SK-N-SH treated with all-trans-retinoic acid at 6 μM for 48 hours (cell line): ENCODE measurements around the gene RBM19.

ENCODE experiments used
- ATAC-seq: fragments of 200-7000 bp; cut with Tn5 transposase; 3 replicates; pipeline ENCODE4 v1.9.1; 2020; ENCODE audit warnings: mild to moderate bottlenecking, moderate library complexity
- ARNTL ChIP-seq: fragments of 450-650 bp; formaldehyde crosslinking; IDR thresholded peaks from 2 replicates; pipeline ENCODE4 v1.5.0; 2020; ENCODE audit warnings: low read depth, mild to moderate bottlenecking, moderate library complexity, borderline replicate concordance
- BACH2 ChIP-seq: fragments of 250-450 bp; sonication (Bioruptor Pico); IDR thresholded peaks from 2 replicates; pipeline ENCODE4 v1.9.0; 2021; ENCODE audit warnings: mild to moderate bottlenecking, borderline replicate concordance
- CREB5 ChIP-seq: fragments of 250-450 bp; sonication (Bioruptor Pico); IDR thresholded peaks from 2 replicates; pipeline ENCODE4 v1.5.1; 2020; ENCODE audit warnings: low read depth, mild to moderate bottlenecking, moderate library complexity
- CSDC2 ChIP-seq: fragments of 250-450 bp; sonication (Bioruptor Pico); IDR thresholded peaks from 2 replicates; pipeline ENCODE4 v1.5.0; 2020; ENCODE audit warnings: mild to moderate bottlenecking, moderate library complexity
- CSRNP3 ChIP-seq: fragments of 250-450 bp; sonication (Bioruptor Pico); IDR thresholded peaks from 2 replicates; pipeline ENCODE4 v1.5.1; 2021; ENCODE audit warnings: mild to moderate bottlenecking, moderate library complexity
- ESRRG ChIP-seq: fragments of 250-450 bp; sonication (Bioruptor Pico); IDR thresholded peaks from 2 replicates; pipeline ENCODE4 v1.6.1; 2021; ENCODE audit warnings: mild to moderate bottlenecking
- GLIS3 ChIP-seq: fragments of 250-450 bp; sonication (Bioruptor Pico); IDR thresholded peaks from 2 replicates; pipeline ENCODE4 v1.5.0; 2020; ENCODE audit warnings: mild to moderate bottlenecking, moderate library complexity
- ISL1 ChIP-seq: fragments of 250-450 bp; sonication (Bioruptor Pico); IDR thresholded peaks from 2 replicates; pipeline ENCODE4 v2.1.2; 2022; ENCODE audit warnings: mild to moderate bottlenecking, moderate library complexity
- OSR1 ChIP-seq: fragments of 250-450 bp; sonication (Bioruptor Pico); IDR thresholded peaks from 2 replicates; pipeline ENCODE4 v1.8.0; 2022; ENCODE audit warnings: moderate library complexity, mild to moderate bottlenecking, inconsistent platforms
- PATZ1 ChIP-seq: fragments of 250-450 bp; sonication (Bioruptor Pico); IDR thresholded peaks from 2 replicates; pipeline ENCODE4 v1.8.0; 2020; ENCODE audit warnings: mild to moderate bottlenecking, moderate library complexity, borderline replicate concordance
- PPARA ChIP-seq: fragments of 250-450 bp; sonication (Bioruptor Pico); IDR thresholded peaks from 2 replicates; pipeline ENCODE4 v1.5.0; 2020; ENCODE audit warnings: mild to moderate bottlenecking, borderline replicate concordance
- RARB ChIP-seq: fragments of 250-450 bp; sonication (Bioruptor Pico); IDR thresholded peaks from 2 replicates; pipeline ENCODE4 v1.8.0; 2021; ENCODE audit warnings: mild to moderate bottlenecking, moderate library complexity
- SNAI2 ChIP-seq: fragments of 250-450 bp; sonication (Bioruptor Pico); IDR thresholded peaks from 2 replicates; pipeline ENCODE4 v1.5.0; 2020; ENCODE audit warnings: mild to moderate bottlenecking, moderate library complexity
- TCF4 ChIP-seq: fragments of 250-450 bp; sonication (Bioruptor Pico); IDR thresholded peaks from 2 replicates; pipeline ENCODE4 v1.8.0; 2021; ENCODE audit warnings: mild to moderate bottlenecking, moderate library complexity, borderline replicate concordance
- TOX ChIP-seq: fragments of 250-450 bp; sonication (Bioruptor Pico); IDR thresholded peaks from 2 replicates; pipeline ENCODE4 v1.8.0; 2021; ENCODE audit warnings: mild to moderate bottlenecking, moderate library complexity, borderline replicate concordance
- TSHZ2 ChIP-seq: fragments of 250-450 bp; sonication (Bioruptor Pico); IDR thresholded peaks from 2 replicates; pipeline ENCODE4 v1.5.0; 2020; ENCODE audit warnings: mild to moderate bottlenecking, moderate library complexity
- ZC3H10 ChIP-seq: fragments of 250-450 bp; sonication (Bioruptor Pico); IDR thresholded peaks from 2 replicates; pipeline ENCODE4 v1.5.1; 2021; ENCODE audit warnings: mild to moderate bottlenecking, moderate library complexity
- ZFP3 ChIP-seq: fragments of 250-450 bp; sonication (Bioruptor Pico); IDR thresholded peaks from 2 replicates; pipeline ENCODE4 v1.5.0; 2020; ENCODE audit warnings: mild to moderate bottlenecking, moderate library complexity
- ZFP30 ChIP-seq: fragments of 450-650 bp; formaldehyde crosslinking; IDR thresholded peaks from 2 replicates; pipeline ENCODE4 v1.5.0; 2022; ENCODE audit warnings: mild to moderate bottlenecking, moderate library complexity
- ZNF565 ChIP-seq: fragments of 450-650 bp; formaldehyde crosslinking; conservative IDR thresholded peaks from 2 replicates; pipeline ENCODE4 v1.5.0; 2020; ENCODE audit warnings: low read depth, mild to moderate bottlenecking, moderate library complexity
- ZNF70 ChIP-seq: fragments of 450-650 bp; formaldehyde crosslinking; IDR thresholded peaks from 2 replicates; pipeline ENCODE4 v1.5.0; 2020; ENCODE audit warnings: mild to moderate bottlenecking, moderate library complexity
- ZNF8 ChIP-seq: fragments of 450-650 bp; formaldehyde crosslinking; IDR thresholded peaks from 2 replicates; pipeline ENCODE4 v1.5.0; 2020; ENCODE audit warnings: mild to moderate bottlenecking, moderate library complexity

RBM19 gene

GRCh38 chr12:113870890-113871289 lies 95.2 kb downstream of the RBM19 start:
- no peak for ATAC-seq
- TF ChIP-seq ESRRG (CRISPR knock-in tag), result no peak
- no peak for TF ChIP-seq CSRNP3 (CRISPR knock-in tag)
- TF ChIP-seq TCF4 (CRISPR knock-in tag), result no peak
- no peak for TF ChIP-seq OSR1
- TF ChIP-seq CREB5 (CRISPR knock-in tag), result no peak
- TF ChIP-seq ZNF8 (CRISPR knock-in tag), result no peak
- no peak for TF ChIP-seq RARB (CRISPR knock-in tag)
- TF ChIP-seq ARNTL, result no peak
- TF ChIP-seq ISL1, result no peak
- no peak for TF ChIP-seq CSDC2 (CRISPR knock-in tag)
- TF ChIP-seq PPARA (CRISPR knock-in tag), result no peak
- TF ChIP-seq SNAI2 (CRISPR knock-in tag), result no peak
- no peak for TF ChIP-seq ZFP3 (CRISPR knock-in tag)
- TF ChIP-seq PATZ1 (CRISPR knock-in tag), result no peak
- no peak for TF ChIP-seq TSHZ2 (CRISPR knock-in tag)
- TF ChIP-seq GLIS3 (CRISPR knock-in tag), result no peak
- TF ChIP-seq ZNF565 (CRISPR knock-in tag), result no peak
- TF ChIP-seq TOX (CRISPR knock-in tag), result no peak

GRCh38 chr12:113870035-113870434 lies 96.1 kb downstream of the RBM19 start:
- no peak for ATAC-seq
- TF ChIP-seq TCF4 (CRISPR knock-in tag) (no peak), GLIS3 (CRISPR knock-in tag) (no peak), TSHZ2 (CRISPR knock-in tag) (no peak), ESRRG (CRISPR knock-in tag) (no peak), ZNF8 (CRISPR knock-in tag) (no peak), ZNF70 (no peak), RARB (CRISPR knock-in tag) (no peak), CSDC2 (CRISPR knock-in tag) (no peak), ZC3H10 (CRISPR knock-in tag) (no peak), SNAI2 (CRISPR knock-in tag) (no peak), ZFP3 (CRISPR knock-in tag) (no peak), OSR1 (no peak), ISL1 (no peak), BACH2 (CRISPR knock-in tag) (no peak), PPARA (CRISPR knock-in tag) (no peak), CREB5 (CRISPR knock-in tag) (no peak), ZFP30 (CRISPR knock-in tag) (no peak)
